ENCODE results near the gene TRERF1.

DNA sequence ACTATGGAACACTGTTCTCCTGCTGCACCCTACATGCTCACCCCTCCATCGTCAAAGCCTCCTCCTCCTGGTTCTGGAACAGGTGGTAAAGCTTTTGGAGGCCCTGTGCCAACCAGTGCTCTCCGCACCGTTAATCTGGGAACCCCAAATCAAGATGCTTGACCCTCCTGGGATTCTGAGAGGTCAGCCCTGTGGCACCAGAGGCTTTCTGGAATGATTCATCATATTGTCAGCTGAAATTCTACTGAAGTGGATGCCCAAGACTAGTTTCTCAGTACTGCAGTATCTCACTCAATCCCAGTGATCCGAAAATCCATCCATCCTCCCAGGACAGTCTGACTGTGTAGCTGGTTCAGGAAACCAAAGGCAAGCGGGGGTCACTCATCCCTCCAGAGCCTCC lies 92.7 kb downstream of the TRERF1 start:
- TF ChIP-seq, protein P1, sequence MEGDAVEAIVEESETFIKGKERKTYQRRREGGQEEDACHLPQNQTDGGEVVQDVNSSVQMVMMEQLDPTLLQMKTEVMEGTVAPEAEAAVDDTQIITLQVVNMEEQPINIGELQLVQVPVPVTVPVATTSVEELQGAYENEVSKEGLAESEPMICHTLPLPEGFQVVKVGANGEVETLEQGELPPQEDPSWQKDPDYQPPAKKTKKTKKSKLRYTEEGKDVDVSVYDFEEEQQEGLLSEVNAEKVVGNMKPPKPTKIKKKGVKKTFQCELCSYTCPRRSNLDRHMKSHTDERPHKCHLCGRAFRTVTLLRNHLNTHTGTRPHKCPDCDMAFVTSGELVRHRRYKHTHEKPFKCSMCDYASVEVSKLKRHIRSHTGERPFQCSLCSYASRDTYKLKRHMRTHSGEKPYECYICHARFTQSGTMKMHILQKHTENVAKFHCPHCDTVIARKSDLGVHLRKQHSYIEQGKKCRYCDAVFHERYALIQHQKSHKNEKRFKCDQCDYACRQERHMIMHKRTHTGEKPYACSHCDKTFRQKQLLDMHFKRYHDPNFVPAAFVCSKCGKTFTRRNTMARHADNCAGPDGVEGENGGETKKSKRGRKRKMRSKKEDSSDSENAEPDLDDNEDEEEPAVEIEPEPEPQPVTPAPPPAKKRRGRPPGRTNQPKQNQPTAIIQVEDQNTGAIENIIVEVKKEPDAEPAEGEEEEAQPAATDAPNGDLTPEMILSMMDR (IDR thresholded peaks at IDR 0.05; ENCODE audit: low read length) = no peak
- TF ChIP-seq EZH2 (optimal IDR thresholded peaks at IDR 0.05; ENCODE audit: low read depth, low read length) = no peak

Data from MM.1S (cell line).